GM21515 (cell line): ENCODE data around the gene ADAMTS19.
"Not testable (repeated sequence)": the region's sequence is repeated elsewhere in the genome, so short reads cannot be mapped to it uniquely, and the experiment has no call there.

Experiments
- ATAC-seq: cut with Tn5 transposase; IDR thresholded peaks from one replicate; pipeline ENCODE4 v1.9.1; 2021; ENCODE audit not compliant: unreplicated experiment

Gene ADAMTS19, protein sequence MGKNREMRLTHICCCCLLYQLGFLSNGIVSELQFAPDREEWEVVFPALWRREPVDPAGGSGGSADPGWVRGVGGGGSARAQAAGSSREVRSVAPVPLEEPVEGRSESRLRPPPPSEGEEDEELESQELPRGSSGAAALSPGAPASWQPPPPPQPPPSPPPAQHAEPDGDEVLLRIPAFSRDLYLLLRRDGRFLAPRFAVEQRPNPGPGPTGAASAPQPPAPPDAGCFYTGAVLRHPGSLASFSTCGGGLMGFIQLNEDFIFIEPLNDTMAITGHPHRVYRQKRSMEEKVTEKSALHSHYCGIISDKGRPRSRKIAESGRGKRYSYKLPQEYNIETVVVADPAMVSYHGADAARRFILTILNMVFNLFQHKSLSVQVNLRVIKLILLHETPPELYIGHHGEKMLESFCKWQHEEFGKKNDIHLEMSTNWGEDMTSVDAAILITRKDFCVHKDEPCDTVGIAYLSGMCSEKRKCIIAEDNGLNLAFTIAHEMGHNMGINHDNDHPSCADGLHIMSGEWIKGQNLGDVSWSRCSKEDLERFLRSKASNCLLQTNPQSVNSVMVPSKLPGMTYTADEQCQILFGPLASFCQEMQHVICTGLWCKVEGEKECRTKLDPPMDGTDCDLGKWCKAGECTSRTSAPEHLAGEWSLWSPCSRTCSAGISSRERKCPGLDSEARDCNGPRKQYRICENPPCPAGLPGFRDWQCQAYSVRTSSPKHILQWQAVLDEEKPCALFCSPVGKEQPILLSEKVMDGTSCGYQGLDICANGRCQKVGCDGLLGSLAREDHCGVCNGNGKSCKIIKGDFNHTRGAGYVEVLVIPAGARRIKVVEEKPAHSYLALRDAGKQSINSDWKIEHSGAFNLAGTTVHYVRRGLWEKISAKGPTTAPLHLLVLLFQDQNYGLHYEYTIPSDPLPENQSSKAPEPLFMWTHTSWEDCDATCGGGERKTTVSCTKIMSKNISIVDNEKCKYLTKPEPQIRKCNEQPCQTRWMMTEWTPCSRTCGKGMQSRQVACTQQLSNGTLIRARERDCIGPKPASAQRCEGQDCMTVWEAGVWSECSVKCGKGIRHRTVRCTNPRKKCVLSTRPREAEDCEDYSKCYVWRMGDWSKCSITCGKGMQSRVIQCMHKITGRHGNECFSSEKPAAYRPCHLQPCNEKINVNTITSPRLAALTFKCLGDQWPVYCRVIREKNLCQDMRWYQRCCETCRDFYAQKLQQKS

DNA sequence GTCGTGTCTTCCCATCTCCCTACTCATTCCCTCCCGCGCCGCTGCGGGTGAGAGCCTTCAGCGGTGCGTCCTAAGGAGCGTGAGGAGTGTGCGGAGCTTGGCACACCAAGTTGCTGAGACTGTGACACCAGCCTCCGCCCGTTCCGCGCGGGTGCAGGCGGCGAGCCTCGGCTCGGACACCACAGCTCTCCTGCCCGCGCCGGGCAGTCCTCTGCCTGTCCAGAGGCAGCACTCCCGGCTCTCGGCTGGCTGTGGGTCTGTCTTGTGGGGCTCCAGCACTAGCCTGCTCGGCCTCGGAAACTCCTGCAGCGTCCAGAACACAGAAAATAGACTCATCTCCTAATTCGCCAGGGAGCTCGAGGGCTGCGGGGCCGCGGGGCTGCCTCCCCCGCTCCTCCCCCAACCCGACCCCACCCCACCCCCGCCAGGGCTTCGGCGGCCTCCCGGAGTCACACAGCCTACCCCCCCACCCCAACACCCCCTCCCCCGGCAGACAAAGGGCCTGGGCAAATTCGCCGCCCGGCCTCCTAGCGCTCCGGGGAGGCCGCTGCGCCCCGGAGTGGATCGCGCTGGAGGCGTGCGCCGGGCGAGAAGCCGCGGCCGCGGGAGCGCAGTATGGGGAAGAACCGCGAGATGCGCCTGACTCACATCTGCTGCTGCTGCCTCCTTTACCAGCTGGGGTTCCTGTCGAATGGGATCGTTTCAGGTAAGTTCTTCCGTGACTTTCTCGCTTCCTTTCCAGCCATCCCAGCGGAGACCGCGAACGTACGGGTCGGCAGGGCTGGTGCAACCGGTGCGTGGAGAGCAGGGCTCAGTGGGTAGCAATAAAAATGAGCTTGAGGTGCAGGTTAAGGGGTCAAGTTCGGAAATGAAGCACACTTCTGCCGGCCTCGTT lies at the start of gene ADAMTS19:
Gene ADAMTS19, plus strand, starts transcription at position 522 of the 895 bp plus-strand sequence. Its CDS starts 94 bp downstream, at position 616.
- no peak for ATAC-seq

DNA sequence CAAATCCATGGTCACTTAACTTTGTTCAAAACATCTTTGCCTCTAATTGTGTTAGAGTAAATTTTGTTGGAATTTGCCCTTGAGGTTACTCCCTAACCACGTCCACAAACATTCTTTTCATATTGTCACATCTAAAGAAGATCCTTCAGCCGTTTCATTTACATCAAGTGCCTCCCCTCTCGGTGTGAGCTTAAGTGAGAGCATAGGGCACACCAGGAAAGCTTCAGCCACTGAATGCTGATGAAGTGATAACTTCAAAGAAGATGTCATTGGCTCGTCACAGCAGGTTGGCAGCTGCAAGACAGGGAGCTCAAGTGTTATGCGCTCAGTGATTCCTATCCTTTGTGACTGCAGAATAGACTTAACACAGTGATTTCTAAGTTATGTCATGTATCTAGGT lies 49.6 kb upstream of the ADAMTS19 start:
- ATAC-seq = no peak

DNA sequence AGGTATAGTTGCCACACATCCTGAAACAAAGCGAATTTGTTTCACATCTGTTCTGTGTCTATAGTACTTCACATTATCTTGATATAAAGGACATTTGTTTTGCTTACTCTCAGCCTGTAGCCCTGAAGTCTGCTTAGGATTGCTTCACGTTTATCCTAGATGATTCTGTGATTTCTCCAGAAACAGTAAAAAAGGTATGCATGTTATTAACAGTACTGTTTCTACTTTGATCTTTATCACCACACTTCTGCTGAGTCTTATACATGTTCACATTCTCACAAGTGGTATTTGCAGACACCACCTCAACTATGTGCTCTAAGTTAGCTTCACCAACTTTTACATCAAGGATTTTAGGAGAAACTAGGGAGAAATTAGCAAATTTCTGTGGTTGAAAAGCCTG lies 47.4 kb upstream of the ADAMTS19 start:
- no peak for ATAC-seq

DNA sequence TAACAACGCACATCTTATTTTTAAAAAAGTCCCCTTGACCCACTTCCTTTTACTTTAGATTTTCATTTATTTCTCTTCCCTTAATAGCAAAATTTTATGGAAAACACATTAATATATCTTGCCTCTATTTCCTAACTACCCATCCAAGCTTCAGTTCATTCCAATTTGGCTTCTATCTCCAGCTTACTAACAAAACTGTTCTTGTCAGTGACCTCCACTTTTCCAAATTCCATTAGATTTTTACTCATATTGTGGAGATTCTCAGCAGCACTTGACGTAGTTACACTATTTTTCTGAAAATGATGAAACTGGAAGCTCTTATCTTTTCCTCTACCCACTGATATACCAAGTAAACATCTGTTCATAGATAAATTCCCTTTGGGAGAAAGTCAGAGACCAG lies 46.5 kb upstream of the ADAMTS19 start:
- no peak for ATAC-seq

DNA sequence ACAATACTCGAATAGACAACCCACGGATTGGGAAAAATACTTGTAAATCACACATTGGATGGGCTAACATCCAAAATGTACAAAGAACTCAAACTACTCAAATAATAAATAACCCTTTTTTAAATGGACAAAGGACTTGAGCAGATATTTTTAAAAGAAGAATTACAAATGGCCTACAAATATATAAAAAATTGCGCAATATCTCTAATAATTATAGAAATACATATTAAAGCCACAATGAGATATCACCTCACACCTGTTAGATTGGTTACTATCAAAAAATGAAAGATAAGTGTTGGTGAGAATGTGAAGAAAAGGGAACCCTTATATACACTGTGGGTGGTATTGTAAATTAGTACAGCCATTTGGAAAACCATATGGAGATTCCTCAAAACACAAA lies 40.8 kb upstream of the ADAMTS19 start:
- ATAC-seq = no peak

DNA sequence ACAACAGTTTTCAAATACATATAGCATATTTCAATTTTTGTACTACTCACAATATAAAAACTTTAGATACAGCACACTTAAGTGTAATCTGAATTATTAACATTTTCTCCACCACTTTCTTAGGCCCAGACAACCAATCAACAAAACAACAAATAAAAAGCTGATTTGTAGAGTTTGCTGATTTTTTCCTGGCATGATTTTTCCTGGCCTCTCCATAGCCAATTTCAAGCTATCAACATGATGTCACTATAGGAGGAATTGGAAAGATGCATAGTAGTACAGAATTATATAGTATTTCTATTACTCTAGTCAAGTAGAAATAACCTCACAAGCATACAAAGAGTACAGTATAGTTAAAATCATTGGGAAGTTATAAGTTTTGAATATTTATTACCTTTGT lies 35.1 kb upstream of the ADAMTS19 start:
- ATAC-seq = no peak

DNA sequence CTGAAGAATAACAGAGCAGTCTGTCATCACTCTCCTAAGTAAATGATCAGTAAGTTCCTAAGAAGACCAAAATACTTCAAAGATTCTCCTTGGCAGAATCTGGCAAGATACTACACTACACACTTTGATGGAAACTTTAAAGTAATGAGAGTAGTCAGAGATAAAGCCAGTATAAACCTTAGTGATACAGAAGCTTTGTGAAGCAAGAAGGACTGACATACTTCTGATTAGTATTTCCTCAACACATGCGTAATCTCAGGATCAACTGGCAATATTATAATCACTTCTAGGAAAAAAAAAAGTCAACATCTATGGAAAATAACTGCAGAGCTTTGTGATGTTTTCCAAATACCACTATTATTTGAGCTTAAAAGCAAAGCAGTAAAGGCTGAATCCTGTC lies 34.0 kb upstream of the ADAMTS19 start:
- ATAC-seq = no peak

DNA sequence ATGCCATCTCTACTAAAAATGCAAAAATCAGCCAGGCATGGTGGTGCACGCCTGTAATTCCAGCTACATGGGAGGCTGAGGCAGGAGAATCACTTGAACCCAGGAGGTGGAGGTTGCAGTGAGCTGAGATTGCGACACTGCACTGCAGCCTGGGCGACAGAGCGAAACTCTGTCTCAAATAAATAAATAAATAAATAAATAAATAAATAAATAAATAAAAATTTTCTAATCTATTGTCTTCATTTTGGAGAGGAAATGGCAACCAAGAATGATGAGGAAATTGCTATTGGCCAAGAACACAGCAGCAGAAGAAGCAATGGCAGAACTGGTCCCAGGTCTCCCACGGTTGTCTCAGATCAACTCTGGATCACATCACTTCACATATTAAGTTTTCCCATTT lies 31.5 kb upstream of the ADAMTS19 start:
- ATAC-seq = not testable (repeated sequence)

DNA sequence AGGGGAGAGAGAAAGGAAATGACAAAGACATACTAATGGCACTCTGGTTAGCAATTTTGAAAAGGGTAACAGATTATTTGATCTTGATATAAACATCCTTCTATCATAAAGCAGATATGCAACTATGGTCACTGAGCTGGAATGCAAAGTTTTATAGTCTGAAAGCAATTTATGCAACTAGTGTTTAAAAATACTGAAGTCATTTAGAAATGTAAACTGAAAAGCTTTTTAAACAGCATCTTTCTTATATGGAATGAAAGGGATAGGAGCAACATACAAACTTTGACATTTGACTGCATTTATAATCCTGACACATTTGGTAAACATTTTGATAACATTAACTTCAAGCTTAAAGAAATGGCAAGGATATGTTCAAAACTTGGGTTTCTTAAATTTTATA lies 28.7 kb upstream of the ADAMTS19 start:
- no peak for ATAC-seq

DNA sequence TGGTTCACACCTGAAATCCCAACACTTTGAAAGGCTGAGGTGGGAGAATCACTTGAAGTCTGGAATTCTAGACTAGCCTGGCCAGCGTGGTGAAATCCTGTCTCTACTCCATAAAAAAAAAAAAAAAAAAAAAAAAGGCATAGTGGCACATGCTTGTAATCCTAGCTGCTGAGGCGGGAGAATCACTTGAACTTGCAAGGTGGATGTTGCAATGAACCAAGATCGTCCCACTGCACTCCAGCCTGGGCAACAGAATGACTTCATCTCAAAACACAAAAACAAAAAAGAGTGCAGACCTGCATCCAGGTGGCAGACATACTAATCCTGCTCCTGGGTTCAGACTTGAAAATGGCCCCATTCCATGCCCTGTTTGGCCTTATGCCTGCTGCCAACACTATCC lies 21.8 kb upstream of the ADAMTS19 start:
- ATAC-seq = no peak

DNA sequence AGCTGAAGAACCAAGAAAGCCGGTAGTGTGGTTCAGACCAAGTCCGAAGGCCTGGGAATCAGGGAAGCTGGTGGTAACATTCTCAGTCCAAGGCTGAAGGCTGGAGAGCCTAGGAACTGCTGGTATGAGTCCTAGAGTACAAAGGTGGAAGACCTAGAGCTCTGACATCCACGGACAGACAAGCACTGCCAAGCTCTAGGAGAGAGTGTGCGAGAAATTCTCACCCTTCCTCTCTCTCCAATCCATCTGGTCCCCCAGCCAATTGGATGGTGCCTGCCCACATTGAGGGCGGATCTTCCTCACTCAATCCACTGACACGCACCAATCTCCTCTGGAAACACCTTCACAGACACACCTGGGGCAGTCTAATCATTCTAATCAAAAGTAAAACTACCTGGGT lies 19.7 kb upstream of the ADAMTS19 start:
- ATAC-seq = no peak

DNA sequence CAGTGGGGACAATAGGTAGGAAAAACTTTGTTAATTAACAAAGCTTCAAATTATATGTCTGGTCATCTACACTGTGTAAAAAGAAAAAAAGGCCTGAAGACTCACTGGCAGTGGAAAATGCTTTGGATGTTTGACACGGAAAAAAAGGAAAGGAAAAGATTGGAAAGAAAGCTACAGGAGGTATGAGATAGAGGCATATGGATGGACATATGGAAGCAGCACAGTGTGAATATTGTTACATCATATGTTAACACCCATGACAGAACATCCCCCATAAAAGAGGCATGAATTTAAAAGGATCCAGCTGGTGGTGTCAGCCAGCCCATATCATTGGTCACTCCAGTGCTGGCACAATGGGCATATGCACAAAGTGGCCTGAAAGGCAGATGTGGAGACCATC lies 19.0 kb upstream of the ADAMTS19 start:
- ATAC-seq = no peak

DNA sequence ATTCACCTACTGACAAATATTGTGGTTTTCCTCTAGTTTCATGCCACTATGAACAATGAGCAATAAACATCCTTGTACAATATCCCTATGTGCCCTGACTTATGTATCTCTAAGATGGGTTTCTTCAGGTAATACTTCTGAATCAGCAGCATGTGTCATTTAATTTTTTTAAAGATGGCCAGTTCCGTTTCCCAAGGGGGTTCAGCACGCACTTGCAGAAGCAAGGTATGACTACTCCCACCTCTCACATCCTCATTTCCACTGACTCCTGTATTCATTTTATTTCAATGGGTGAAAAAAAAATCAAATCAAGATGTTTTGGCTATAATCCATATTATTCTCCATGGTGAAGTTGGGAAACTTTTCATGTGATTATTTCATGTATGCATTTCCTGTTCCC lies 14.7 kb upstream of the ADAMTS19 start:
- ATAC-seq = no peak

DNA sequence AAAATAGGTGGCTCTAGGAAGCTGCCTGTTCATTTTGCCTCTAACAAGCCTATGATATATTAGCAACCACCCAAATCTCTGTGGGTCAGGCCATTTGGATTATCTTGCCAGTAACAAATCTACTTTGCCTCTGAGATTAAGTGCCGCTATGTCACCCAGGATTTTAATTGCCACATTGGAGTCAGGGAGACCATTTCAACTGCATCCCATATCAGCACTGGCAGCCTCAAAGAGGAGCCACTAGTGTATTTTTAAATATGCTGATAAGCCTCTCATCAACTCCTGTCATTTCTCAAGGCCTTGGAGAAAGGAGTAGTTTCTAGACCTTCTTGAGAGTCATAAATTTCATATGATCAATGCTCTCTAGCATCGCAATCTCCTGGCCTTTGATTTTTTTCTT lies 12.1 kb upstream of the ADAMTS19 start:
- ATAC-seq = no peak

DNA sequence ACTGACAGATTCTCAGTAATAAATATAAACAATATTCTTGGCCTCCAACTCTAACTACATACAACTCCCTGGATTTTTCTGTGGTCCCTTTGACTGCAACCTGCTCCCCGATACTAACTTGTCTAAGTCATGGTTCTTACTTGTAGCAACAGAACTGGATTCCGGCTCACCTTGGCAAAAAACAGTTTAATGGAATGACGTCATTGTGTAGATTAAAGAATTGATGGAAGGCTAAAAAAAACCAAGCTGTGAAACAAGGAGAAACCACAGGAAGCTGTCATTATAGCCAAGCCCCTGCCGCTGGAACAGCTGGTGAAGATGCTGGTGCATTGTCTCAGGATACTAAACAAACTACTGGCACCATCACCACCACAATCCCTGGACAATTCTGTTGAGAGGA lies 11.4 kb upstream of the ADAMTS19 start:
- no peak for ATAC-seq

DNA sequence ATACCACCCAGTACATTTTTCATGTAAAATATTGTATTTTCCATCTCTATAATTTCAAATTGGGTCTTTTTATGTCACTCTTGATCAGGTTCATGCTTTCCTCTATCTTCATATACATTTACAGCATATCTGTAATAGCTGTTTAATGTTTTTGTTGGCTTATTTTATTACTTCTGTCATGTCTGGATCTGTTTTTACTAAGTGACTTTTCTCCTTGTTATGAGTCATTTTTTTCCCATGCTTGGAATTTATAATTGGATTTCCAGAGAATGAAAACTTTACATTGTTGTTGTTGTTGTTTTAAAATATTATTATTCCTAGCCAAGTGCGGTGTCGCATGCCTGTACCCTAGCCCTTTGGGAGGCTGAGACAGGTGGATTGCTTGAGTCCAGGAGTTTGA lies 5.6 kb upstream of the ADAMTS19 start:
- ATAC-seq = no peak

DNA sequence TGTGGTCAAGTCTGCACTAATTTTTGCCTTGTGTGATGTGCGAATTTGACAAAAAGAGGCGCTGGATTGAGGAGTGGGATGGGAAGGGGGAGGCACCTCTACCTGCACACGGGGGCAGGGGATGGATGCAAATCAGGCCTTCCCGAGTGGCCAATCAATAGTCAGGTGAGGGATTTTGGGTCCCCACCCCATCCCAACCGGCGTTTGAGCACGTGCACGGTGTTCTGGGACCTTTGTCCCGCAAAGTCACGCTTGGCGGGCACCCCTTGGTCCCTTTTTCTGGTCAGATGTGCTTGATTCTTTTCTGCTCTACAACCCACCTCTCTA lies 685 bp upstream of the ADAMTS19 start:
- no peak for ATAC-seq

DNA sequence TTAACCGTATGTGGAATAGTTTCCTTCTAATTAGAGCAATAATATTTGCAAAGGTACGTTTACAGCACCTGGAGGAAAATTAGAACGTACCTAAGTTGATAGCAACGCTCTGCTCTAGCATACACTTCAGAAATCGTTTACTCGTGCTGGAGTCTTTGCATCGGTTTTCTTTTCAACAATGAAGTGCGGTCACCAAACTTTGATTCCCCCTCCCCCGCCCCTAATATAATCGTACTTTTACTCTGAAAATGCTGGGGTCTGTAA lies 506 bp downstream of the ADAMTS19 start:
- no peak for ATAC-seq

DNA sequence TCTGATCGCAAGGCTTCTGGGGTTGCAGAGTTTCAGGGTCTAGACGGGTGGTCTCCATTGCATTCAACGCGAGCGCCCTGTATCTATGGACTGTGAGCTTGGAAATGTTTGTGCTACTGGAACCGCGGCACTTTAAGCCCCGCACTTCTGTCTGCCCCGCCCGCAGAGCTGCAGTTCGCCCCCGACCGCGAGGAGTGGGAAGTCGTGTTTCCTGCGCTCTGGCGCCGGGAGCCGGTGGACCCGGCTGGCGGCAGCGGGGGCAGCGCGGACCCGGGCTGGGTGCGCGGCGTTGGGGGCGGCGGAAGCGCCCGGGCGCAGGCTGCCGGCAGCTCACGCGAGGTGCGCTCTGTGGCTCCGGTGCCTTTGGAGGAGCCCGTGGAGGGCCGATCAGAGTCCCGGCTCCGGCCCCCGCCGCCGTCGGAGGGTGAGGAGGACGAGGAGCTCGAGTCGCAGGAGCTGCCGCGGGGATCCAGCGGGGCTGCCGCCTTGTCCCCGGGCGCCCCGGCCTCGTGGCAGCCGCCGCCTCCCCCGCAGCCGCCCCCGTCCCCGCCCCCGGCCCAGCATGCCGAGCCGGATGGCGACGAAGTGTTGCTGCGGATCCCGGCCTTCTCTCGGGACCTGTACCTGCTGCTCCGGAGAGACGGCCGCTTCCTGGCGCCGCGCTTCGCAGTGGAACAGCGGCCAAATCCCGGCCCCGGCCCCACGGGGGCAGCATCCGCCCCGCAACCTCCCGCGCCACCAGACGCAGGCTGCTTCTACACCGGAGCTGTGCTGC lies 1.0 kb downstream of the ADAMTS19 start:
- ATAC-seq = peak; percentile 41

DNA sequence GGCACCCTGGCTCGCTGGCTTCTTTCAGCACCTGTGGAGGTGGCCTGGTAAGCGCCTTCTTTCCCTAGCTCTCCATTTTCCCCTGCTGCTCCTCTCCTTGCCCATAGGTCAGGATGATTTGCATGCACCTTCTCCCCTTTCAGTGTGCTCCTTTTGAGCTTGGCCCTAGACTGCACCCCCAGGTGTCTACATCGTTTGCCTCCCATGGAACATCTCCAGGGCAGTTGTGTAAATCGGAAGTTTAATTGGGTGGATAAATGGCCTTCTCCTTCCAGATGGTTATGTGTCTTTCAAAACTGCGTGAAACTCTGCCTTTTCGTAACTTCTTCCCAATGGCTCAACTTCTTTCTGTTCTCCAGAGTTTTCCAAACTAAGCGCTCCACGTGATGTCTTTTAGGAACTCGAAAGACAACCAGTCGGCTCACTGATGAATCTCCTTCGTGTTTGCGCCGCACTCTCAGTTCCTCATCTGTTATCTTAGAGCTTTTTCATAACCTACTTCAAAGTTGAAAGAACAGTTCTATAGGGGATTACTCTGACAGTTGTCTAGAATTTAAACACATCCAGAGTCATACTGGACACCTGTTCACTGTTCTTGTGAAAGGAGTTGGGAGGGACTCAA lies 1.7 kb downstream of the ADAMTS19 start:
- no peak for ATAC-seq
